Loucy (cell line): ENCODE measurements around the gene APOL6.
A peak's percentile ranks its signal among the peaks of the same experiment; 100 is the strongest.

Experiments used
- H2AFZ ChIP-seq: fragments of 200-600 bp; sonication (generic); 2 replicates; pipeline ENCODE4 v1.6.0; 2016; ENCODE audit warnings: antibody characterized with exemption, mild to moderate bottlenecking, low read length, moderate library complexity
- H3F3A ChIP-seq: fragments of 200-600 bp; 2 replicates; pipeline ENCODE4 v1.6.0; 2016; ENCODE audit warnings: antibody characterized with exemption, low read depth, mild to moderate bottlenecking
- H3K27me3 ChIP-seq: fragments of 200-600 bp; sonication (generic); 2 replicates; pipeline ENCODE4 v1.6.1; 2014; ENCODE audit warnings: low read length, mild to moderate bottlenecking; ENCODE audit not compliant: insufficient read depth, poor library complexity, severe bottlenecking
- H3K36me3 ChIP-seq: fragments of 200-600 bp; sonication (generic); 2 replicates; pipeline ENCODE4 v1.6.1; 2016; ENCODE audit warnings: low read length; ENCODE audit not compliant: insufficient read depth
- H3K4me1 ChIP-seq: fragments of 200-600 bp; sonication (generic); 2 replicates; pipeline ENCODE4 v1.5.1; 2014; ENCODE audit warnings: low read length, mild to moderate bottlenecking; ENCODE audit not compliant: insufficient read depth, poor library complexity, severe bottlenecking
- H3K4me2 ChIP-seq: fragments of 200-600 bp; sonication (generic); 2 replicates; pipeline ENCODE4 v1.6.0; 2014; ENCODE audit warnings: antibody characterized with exemption, low read length, low read depth, mild to moderate bottlenecking; ENCODE audit not compliant: poor library complexity, severe bottlenecking
- H3K4me3 ChIP-seq: fragments of 200-600 bp; sonication (generic); 2 replicates; pipeline ENCODE4 v1.5.1; 2014; ENCODE audit warnings: low read length, mild to moderate bottlenecking, mixed read lengths; ENCODE audit not compliant: poor library complexity, severe bottlenecking
- H3K79me2 ChIP-seq: fragments of 200-600 bp; sonication (generic); 2 replicates; pipeline ENCODE4 v1.6.1; 2014; ENCODE audit warnings: low read length; ENCODE audit not compliant: insufficient read depth
- H3K9ac ChIP-seq: fragments of 200-600 bp; sonication (generic); 2 replicates; pipeline ENCODE4 v1.6.0; 2014; ENCODE audit warnings: mild to moderate bottlenecking, low read depth, low read length, moderate library complexity; ENCODE audit not compliant: poor library complexity, severe bottlenecking
- H3K9me2 ChIP-seq: fragments of 200-600 bp; sonication (generic); replicated peaks from 2 replicates; pipeline ENCODE4 v1.6.1; 2016; ENCODE audit warnings: low read depth, low read length, mixed read lengths
- H3K9me3 ChIP-seq: fragments of 200-600 bp; sonication (generic); 2 replicates; pipeline ENCODE4 v1.6.1; 2014; ENCODE audit warnings: mild to moderate bottlenecking, antibody characterized with exemption, low read length, low read depth; ENCODE audit not compliant: insufficient read depth
- H4K20me1 ChIP-seq: fragments of 200-600 bp; sonication (generic); 2 replicates; pipeline ENCODE4 v1.6.0; 2014; ENCODE audit warnings: antibody characterized with exemption, low read length, mild to moderate bottlenecking; ENCODE audit not compliant: insufficient read depth, poor library complexity, severe bottlenecking
- EZH2phosphoT487 ChIP-seq: fragments of 200-600 bp; IDR thresholded peaks from 2 replicates; pipeline ENCODE4 v1.6.1; 2018; ENCODE audit warnings: antibody characterized with exemption, mild to moderate bottlenecking, moderate library complexity, borderline replicate concordance
- TF ChIP-seq, protein P1 (sequence below): fragments of 200-600 bp; sonication (generic); conservative IDR thresholded peaks from 2 replicates; pipeline ENCODE4 v1.5.1; 2014; ENCODE audit warnings: mild to moderate bottlenecking, antibody characterized with exemption, low read length

The APOL6 gene

DNA sequence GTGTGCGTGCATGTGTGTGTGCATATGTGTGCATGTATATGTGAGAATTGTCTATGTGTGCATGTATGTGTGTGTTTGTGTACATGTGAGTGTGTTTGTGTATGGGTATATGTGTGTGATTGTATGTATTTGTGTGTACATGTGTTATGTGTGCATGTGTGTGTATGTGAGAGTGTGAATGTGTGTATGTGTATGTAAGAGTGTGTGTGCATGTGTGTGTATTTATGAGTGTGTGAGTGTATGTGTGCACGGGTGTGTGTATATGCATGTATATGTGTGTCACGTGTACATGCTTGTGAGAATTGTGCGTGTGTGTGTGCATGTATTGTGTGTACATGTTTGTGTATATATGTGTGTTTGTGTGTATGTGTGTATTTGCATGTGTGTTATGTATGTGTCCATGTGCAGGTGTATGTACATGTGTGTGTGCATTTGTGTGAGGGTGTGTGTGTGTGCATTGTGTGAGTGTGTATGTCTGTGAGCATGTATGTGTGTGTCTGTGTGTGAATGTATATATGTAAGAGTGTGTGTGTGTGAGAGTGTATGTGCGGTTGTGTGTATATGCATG, 47.1 kb upstream of the APOL6 start:
- H2AFZ ChIP-seq: no peak overlapping the region
- H3K9ac ChIP-seq: no peak overlapping the region
- H4K20me1 ChIP-seq: no peaks in the 10 kb centered on the region
- H3K27me3 ChIP-seq: no peaks in the 10 kb centered on the region
- peaks cover 33% of the 10 kb centered on the region for H3K4me1 ChIP-seq
- no peaks in the 10 kb centered on the region for H3K79me2 ChIP-seq
- no peaks in the 10 kb centered on the region for H3K36me3 ChIP-seq
- no peaks in the 10 kb centered on the region for H3F3A ChIP-seq
- H3K9me3 ChIP-seq: no peaks in the 10 kb centered on the region
- H3K4me2 ChIP-seq: peak overlapping the region; percentile 22
- no peak overlapping the region for H3K4me3 ChIP-seq
- TF ChIP-seq, protein P1, sequence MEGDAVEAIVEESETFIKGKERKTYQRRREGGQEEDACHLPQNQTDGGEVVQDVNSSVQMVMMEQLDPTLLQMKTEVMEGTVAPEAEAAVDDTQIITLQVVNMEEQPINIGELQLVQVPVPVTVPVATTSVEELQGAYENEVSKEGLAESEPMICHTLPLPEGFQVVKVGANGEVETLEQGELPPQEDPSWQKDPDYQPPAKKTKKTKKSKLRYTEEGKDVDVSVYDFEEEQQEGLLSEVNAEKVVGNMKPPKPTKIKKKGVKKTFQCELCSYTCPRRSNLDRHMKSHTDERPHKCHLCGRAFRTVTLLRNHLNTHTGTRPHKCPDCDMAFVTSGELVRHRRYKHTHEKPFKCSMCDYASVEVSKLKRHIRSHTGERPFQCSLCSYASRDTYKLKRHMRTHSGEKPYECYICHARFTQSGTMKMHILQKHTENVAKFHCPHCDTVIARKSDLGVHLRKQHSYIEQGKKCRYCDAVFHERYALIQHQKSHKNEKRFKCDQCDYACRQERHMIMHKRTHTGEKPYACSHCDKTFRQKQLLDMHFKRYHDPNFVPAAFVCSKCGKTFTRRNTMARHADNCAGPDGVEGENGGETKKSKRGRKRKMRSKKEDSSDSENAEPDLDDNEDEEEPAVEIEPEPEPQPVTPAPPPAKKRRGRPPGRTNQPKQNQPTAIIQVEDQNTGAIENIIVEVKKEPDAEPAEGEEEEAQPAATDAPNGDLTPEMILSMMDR: no peak
- no peak for TF ChIP-seq EZH2phosphoT487
- H3K9me2 ChIP-seq: no peaks in the 10 kb centered on the region

DNA sequence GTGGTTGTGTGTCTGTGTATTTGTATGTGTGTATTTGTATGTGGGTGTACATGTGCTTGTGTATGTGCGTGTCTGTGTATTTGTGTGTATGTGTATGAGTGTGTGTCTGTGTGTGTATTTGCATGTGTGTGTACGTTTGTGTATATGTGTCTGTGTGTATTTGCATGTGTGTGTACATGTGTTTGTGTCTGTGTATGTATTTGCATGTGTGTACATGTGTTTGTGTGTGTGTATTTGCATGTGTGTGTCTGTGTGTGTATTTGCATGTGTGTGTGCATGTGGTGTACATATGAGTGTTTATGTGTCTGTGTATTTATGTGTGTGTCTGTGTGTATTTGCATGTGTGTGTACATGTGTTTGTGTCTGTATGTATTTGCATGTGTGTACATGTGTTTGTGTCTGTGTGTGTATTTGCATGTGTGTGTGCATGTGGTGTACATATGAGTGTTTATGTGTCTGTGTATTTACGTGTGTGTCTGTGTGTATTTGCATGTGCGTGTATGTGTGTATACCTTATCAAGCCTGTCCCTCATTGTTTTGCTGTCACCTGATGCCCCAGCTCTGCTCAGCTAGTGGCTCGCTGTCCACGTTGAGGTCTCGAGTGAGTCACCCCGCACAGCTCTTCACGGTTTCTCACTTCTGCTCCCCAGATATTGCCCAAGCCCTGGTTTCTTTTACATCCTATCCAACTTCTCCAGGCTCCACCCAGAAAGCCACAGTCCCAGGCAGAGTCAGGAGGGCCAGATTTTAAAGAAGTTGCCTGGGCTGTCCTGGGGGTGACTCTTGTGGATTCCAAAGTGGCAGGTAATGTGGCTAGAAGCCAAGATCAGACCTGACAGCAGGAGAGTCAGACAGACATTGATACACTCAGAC, 46.3 kb upstream of the APOL6 start:
- Histone ChIP-seq H3K9ac (no peak overlapping the region), H3K4me3 (no peak overlapping the region), H3K4me2 (no peak overlapping the region), H3K4me1 (peaks cover 37% of the 10 kb centered on the region), H3K79me2 (no peaks in the 10 kb centered on the region), H4K20me1 (no peaks in the 10 kb centered on the region), H3K9me2 (no peaks in the 10 kb centered on the region), H3K9me3 (no peaks in the 10 kb centered on the region), H3F3A (no peaks in the 10 kb centered on the region), H3K36me3 (no peaks in the 10 kb centered on the region), H2AFZ (no peak overlapping the region), H3K27me3 (no peaks in the 10 kb centered on the region)
- TF ChIP-seq, protein P1: no peak
- TF ChIP-seq EZH2phosphoT487: no peak

DNA sequence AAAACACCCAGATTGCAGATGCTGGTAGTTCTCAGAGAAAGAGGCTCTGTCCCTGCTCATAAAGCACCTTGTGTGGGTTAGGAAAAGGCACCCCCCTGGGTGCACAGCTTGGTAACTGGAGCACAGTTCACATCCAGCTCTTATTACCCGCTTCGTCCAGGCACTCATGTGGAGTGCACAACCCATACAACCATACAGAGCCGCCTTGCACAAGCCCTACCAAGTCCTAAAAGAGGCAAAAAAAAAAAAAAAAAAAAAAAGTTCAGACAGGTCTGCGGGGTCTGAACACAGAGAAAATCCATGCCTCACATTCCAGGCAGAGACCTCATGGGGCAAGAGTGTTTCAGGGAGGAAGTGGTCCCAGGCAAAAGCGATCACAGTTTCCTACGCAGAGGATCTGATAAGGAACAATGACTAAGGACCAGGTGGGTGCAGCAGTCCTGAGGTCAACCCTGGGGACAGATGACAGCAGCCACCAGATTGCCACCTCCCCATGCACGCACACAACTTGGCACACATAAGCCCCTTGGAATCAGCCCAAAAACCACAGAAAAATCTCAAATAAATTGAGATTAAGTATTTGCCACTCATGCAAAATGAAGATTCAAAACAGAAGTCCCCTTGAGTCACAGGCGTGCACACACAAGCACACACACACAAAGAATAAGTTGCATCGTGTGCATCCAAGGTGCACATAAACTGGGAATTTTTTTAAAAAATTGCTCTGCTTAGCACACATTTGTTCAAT, 43.5 kb upstream of the APOL6 start:
- Histone ChIP-seq H3K9me3 (no peaks in the 10 kb centered on the region), H3K9ac (no peak overlapping the region), H3K79me2 (no peaks in the 10 kb centered on the region), H3K9me2 (no peaks in the 10 kb centered on the region), H4K20me1 (no peaks in the 10 kb centered on the region), H3K36me3 (no peaks in the 10 kb centered on the region), H2AFZ (no peak overlapping the region), H3K4me1 (peaks cover 43% of the 10 kb centered on the region), H3F3A (no peaks in the 10 kb centered on the region), H3K4me2 (peak overlapping the region; percentile 12), H3K27me3 (no peaks in the 10 kb centered on the region), H3K4me3 (no peak overlapping the region)
- no peak for TF ChIP-seq EZH2phosphoT487
- TF ChIP-seq, protein P1: no peak
